Stomach (tissue), 9 donors: ENCODE results near the gene SEC24A. TPM values are rescaled to one million over a fixed set of nuclear protein-coding genes. Genes with fewer than 3 reads are reported as not detected.
A peak's percentile ranks its signal among the peaks of the same experiment; 100 is the strongest.

Experiments used
- DNase-seq, 2 donors: peaks; one replicate each; pipeline versions ENCODE4 v3.0.0 to v3.0.0-alpha.2; 2013 to 2019
- H3K27ac ChIP-seq, 5 donors: fragments of 200-600 bp in 4 of 5; sonication (generic) in 4 of 5; one replicate each; pipeline ENCODE4 v1.5.1; 2013 to 2019; ENCODE audit warnings: mild to moderate bottlenecking in 1 of 5, moderate library complexity in 1 of 5
- H3K27me3 ChIP-seq, 3 donors: fragments of 200-600 bp; sonication (generic); one replicate each; pipeline ENCODE4 v1.5.1; 2017 to 2019; ENCODE audit warnings: mixed run types in 1 of 3
- H3K36me3 ChIP-seq, 4 donors: fragments of 200-600 bp; sonication (generic); 1 replicate in 3 of 4; 2 replicates in 1 of 4; pipeline ENCODE4 v1.5.1; 2016 to 2019
- H3K4me1 ChIP-seq, 4 donors: fragments of 200-600 bp; sonication (generic); one replicate each; pipeline ENCODE4 v1.5.1; 2016 to 2019
- H3K4me3 ChIP-seq, 4 donors: fragments of 200-600 bp; sonication (generic) in 3 of 4; one replicate each; pipeline ENCODE4 v1.5.1; 2016 to 2019; ENCODE audit warnings: mild to moderate bottlenecking in 1 of 4
- H3K9me3 ChIP-seq, 4 donors: fragments of 200-600 bp; sonication (generic); one replicate each; pipeline ENCODE4 v1.5.1; 2016 to 2019
- EP300 ChIP-seq: sonication (generic); formaldehyde crosslinking; IDR thresholded peaks from one replicate; pipeline ENCODE4 v1.6.1; 2017; ENCODE audit warnings: antibody characterized with exemption
- POLR2A ChIP-seq, 4 donors: fragments of 450-650 bp; IDR thresholded peaks; one replicate each; pipeline ENCODE4 v1.6.1; 2016; ENCODE audit warnings: antibody characterized with exemption in 4 of 4, control low read depth in 2 of 4, mild to moderate bottlenecking in 1 of 4, moderate library complexity in 1 of 4
- POLR2AphosphoS5 ChIP-seq, 3 donors: sonication (generic); formaldehyde crosslinking; IDR thresholded peaks; one replicate each; pipeline ENCODE4 v1.6.1; 2016; ENCODE audit warnings: antibody characterized with exemption in 3 of 3
- WGBS, 5 donors: extraction: QIAGEN DNeasy Blood & Tissue Kit in 3 of 5; methylation state at CpG; one replicate each; pipeline versions ENCODE4 v1.1.5 to v1.1.7; 2013 to 2018; 5-methylcytosine and 5-hydroxymethylcytosine counted together
- intact Hi-C: fragments of 100-400 bp; cut with DNase I; formaldehyde crosslinking; loops from one replicate; pipeline ENCODE4 v1.15.1; 2023; ENCODE audit warnings: low total_unique reads
- polyA plus RNA-seq, 3 donors: library from polyadenylated mRNA; stranded (reverse); fragments of 200-250 nt; gene quantifications; one replicate each; pipeline ENCODE4 v1.2.3, GENCODE V29; 2013
- total RNA-seq, 5 donors: library from RNA; depleted of rRNA; stranded (reverse); fragments of >200 nt; gene quantifications; one replicate each; pipeline versions ENCODE4 v1.1.0 to v1.2.3, GENCODE V29; 2014 to 2016
- TF ChIP-seq, protein P1 (sequence below), 7 experiments: fragments of 450-650 bp in 4 of 7; fragments of 200-600 bp in 3 of 7; sonication (generic) in 3 of 7; IDR thresholded peaks; one replicate each; pipeline ENCODE4 v1.5.1; 2016 to 2019; ENCODE audit warnings: antibody characterized with exemption in 7 of 7, control low read depth in 2 of 7, mild to moderate bottlenecking in 1 of 7
- donor health status: healthy with polysubstance abuse.
- donor health status: Bipolar disorder and iron deficiency.
- donor health status: healthy.

SEC24A gene
- total and polyA plus RNA-seq, 8 donors, result 2.8 to 72.4 (median 18.0) TPM

DNA sequence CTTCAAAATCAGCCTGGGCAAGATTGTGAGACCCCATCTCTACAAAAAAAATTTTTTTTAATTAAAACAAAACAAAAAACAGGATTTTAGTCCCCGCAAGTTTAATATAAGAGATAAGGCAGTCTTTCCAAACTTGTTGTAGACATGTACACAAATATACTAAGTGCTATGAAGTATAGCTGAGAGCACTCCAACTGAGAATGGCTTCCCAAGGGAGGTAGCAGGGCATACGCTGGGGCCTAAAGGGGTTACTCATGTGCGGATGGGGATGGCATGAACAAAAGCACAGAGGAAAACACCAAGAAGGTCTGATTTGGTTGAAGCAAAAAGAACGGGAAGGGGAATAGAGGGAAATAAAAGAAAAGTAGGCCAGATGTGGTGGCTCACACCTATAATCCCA lies 37.1 kb upstream of the SEC24A start:
- H3K4me1 ChIP-seq, result peaks cover 4 to 21% (median 14%) of the 10 kb centered on the region in 4 donors
- H3K27me3 ChIP-seq, result no peaks in the 10 kb centered on the region
- 92 to 98% (median 96%) methylated on average over 4 of the region's 4 CpGs for WGBS, 5 donors
- no peak for DNase-seq
- TF ChIP-seq POLR2AphosphoS5 (IDR thresholded peaks at IDR 0.05), result no peak
- no peak for TF ChIP-seq EP300
- TF ChIP-seq, protein P1, sequence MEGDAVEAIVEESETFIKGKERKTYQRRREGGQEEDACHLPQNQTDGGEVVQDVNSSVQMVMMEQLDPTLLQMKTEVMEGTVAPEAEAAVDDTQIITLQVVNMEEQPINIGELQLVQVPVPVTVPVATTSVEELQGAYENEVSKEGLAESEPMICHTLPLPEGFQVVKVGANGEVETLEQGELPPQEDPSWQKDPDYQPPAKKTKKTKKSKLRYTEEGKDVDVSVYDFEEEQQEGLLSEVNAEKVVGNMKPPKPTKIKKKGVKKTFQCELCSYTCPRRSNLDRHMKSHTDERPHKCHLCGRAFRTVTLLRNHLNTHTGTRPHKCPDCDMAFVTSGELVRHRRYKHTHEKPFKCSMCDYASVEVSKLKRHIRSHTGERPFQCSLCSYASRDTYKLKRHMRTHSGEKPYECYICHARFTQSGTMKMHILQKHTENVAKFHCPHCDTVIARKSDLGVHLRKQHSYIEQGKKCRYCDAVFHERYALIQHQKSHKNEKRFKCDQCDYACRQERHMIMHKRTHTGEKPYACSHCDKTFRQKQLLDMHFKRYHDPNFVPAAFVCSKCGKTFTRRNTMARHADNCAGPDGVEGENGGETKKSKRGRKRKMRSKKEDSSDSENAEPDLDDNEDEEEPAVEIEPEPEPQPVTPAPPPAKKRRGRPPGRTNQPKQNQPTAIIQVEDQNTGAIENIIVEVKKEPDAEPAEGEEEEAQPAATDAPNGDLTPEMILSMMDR (IDR thresholded peaks at IDR 0.05), result no peak
- no peak for TF ChIP-seq POLR2A (IDR thresholded peaks at IDR 0.05)
- H3K27ac ChIP-seq, result peak overlapping the region in 4 of 5 donors; percentile 53 to 82 (median 64)
- peak overlapping the region in 3 of 4 donors; percentile 7 to 31 (median 28) for H3K4me3 ChIP-seq
- H3K9me3 ChIP-seq, result no peaks in the 10 kb centered on the region
- intact Hi-C loops, result no loop called here
- H3K36me3 ChIP-seq, result peaks cover 46 to 98% (median 88%) of the 10 kb centered on the region in 4 donors

DNA sequence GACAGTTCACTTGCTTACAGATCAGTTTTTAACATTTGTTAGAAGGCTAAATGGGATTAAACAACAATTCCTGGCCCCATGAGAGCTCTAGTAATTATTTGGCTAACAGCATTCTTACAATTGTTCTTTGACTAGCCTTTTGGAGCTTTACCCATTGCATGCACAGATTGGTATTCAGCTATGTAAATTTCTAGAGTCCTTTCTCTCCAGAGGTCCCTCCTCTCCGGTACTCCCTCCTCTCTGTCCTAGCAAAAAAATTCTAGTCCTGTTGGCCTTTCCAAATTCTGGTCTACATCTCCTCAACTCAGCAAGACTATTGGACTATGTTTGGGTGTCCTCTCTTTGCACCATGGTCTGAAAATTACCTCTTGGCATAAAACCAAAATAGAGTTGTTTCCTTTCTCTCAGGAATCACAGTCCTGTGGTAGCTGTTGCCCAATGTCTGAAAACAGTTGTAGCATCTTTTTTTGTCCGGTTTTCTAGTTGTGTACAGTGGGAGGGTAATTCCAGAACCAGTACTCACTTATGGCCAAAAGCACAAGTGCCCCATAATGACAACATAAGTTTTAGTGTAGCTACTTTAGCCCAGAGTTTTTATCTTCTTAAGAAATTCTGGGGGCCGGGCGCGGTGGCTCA lies 34.0 kb upstream of the SEC24A start:
- H3K36me3 ChIP-seq, result peaks cover 47 to 98% (median 88%) of the 10 kb centered on the region in 4 donors
- no peaks in the 10 kb centered on the region for H3K27me3 ChIP-seq
- H3K27ac ChIP-seq, result peak overlapping the region in 2 of 5 donors; percentile 66 to 82
- no peak for DNase-seq
- intact Hi-C loops, result no loop called here
- H3K4me1 ChIP-seq, result peaks cover 4 to 14% (median 12%) of the 10 kb centered on the region in 4 donors
- no peak for TF ChIP-seq EP300
- TF ChIP-seq, protein P1 (IDR thresholded peaks at IDR 0.05), result no peak
- no peak for TF ChIP-seq POLR2AphosphoS5 (IDR thresholded peaks at IDR 0.05)
- no peak for TF ChIP-seq POLR2A (IDR thresholded peaks at IDR 0.05)
- whole genome bisulfite sequencing, 5 donors, result 90 to 98% (median 91%) methylated on average over 5 of the region's 5 CpGs
- no peaks in the 10 kb centered on the region for H3K9me3 ChIP-seq
- no peak overlapping the region for H3K4me3 ChIP-seq

DNA sequence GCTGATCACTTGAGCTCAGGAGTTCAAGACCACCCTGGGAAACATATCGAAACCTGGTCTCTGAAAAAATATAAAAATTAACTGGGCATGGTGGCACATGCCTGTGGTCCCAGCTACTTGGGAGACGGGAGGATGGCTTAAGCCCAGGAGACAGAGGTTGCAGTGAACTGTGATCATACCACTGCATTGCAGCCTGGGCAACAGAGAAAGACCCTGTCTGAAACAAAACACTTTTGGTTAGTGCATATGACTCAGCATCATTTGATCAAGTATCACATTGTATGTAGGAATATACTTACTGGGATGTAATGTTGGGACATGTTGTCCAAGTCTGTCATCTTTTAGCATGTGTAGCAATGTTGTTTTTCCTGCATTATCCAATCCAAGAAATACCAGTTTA lies 28.0 kb upstream of the SEC24A start:
- H3K27me3 ChIP-seq, result no peaks in the 10 kb centered on the region
- TF ChIP-seq POLR2A (IDR thresholded peaks at IDR 0.05), result no peak
- no peak for TF ChIP-seq POLR2AphosphoS5 (IDR thresholded peaks at IDR 0.05)
- TF ChIP-seq, protein P1 (IDR thresholded peaks at IDR 0.05), result no peak
- no peak for TF ChIP-seq EP300
- H3K4me1 ChIP-seq, result peaks cover 9 to 48% (median 14%) of the 10 kb centered on the region in 4 donors
- WGBS, 5 donors, result 94 to 99% (median 95%) methylated on average over 2 of the region's 2 CpGs
- intact Hi-C loops, result no loop called here
- H3K9me3 ChIP-seq, result no peaks in the 10 kb centered on the region
- H3K36me3 ChIP-seq, result peaks cover 48 to 83% (median 80%) of the 10 kb centered on the region in 4 donors
- DNase-seq, result no peak
- H3K27ac ChIP-seq, result peak overlapping the region in 1 of 5 donors; percentile 21
- no peak overlapping the region for H3K4me3 ChIP-seq

DNA sequence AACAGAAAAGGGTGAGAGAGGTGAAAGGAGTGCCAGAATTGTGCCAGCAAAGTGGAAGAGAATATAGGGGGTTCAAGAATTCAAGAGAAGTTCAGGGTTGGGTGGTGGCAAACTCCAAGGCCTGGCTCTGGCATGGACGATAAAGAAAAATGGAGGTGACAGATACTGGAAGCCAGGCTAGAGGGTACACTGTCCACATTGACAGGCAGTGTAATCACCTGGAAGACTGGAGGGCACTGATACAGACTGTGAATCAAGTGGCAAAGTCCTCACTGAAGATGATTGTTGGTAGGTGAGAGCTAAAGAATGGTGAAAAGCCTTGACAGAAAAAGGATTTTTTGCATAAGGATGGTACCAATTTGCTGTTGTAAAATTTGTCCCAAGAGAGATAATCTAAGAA lies 23.0 kb upstream of the SEC24A start:
- peaks cover 13 to 55% (median 27%) of the 10 kb centered on the region in 4 donors for H3K4me1 ChIP-seq
- H3K4me3 ChIP-seq, result no peak overlapping the region
- no peak for DNase-seq
- TF ChIP-seq EP300, result no peak
- TF ChIP-seq POLR2A (IDR thresholded peaks at IDR 0.05), result no peak
- TF ChIP-seq POLR2AphosphoS5 (IDR thresholded peaks at IDR 0.05), result no peak
- TF ChIP-seq, protein P1 (IDR thresholded peaks at IDR 0.05), result no peak
- H3K36me3 ChIP-seq, result peaks cover 7 to 48% (median 33%) of the 10 kb centered on the region in 4 donors
- 82 to 96% (median 95%) methylated on average over 1 of the region's 1 CpG for WGBS, 5 donors
- H3K9me3 ChIP-seq, result no peaks in the 10 kb centered on the region
- H3K27me3 ChIP-seq, result no peaks in the 10 kb centered on the region
- intact Hi-C loops, result no loop called here
- peak overlapping the region in 4 of 5 donors; percentile 35 to 63 (median 42) for H3K27ac ChIP-seq
